Testis (tissue), 2 donors: Measurements from ENCODE around the gene ZFYVE28.

Source experiments
- POLR2A ChIP-seq: fragments of 450-650 bp; IDR thresholded peaks from one replicate; pipeline ENCODE4 v1.6.1; 2017; ENCODE audit warnings: antibody characterized with exemption, mild to moderate bottlenecking, moderate library complexity
- TF ChIP-seq, protein P1 (sequence below), 3 experiments: fragments of 450-650 bp in 2 of 3; fragments of 200-600 bp in 1 of 3; sonication (generic) in 1 of 3; IDR thresholded peaks; one replicate each; pipeline ENCODE4 v1.5.1; 2016 to 2019; ENCODE audit warnings: antibody characterized with exemption in 3 of 3, mild to moderate bottlenecking in 2 of 3, moderate library complexity in 1 of 3

DNA sequence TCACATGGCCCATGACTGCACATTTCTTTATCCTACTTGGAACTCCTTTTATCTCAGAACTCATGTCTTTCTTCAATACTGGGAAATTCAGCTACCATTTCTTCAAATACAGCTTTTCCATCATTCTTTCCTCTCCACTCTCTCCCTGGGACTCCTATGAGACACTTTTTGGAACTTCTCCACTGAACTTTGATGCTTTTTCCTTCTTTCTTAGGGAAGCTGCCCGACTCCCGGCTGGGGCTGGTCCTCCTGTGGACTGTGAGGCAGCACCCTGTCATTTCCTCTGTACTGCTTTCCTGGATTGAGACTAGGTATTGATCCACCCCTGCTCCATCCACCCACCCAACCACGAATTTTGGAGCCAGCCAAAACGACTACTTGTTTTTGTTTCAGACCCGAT lies 40.0 kb downstream of the ZFYVE28 start:
- TF ChIP-seq, protein P1, sequence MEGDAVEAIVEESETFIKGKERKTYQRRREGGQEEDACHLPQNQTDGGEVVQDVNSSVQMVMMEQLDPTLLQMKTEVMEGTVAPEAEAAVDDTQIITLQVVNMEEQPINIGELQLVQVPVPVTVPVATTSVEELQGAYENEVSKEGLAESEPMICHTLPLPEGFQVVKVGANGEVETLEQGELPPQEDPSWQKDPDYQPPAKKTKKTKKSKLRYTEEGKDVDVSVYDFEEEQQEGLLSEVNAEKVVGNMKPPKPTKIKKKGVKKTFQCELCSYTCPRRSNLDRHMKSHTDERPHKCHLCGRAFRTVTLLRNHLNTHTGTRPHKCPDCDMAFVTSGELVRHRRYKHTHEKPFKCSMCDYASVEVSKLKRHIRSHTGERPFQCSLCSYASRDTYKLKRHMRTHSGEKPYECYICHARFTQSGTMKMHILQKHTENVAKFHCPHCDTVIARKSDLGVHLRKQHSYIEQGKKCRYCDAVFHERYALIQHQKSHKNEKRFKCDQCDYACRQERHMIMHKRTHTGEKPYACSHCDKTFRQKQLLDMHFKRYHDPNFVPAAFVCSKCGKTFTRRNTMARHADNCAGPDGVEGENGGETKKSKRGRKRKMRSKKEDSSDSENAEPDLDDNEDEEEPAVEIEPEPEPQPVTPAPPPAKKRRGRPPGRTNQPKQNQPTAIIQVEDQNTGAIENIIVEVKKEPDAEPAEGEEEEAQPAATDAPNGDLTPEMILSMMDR (IDR thresholded peaks at IDR 0.05) = no peak
- TF ChIP-seq POLR2A = no peak
